GM18870 (cell line): ENCODE results near the gene CHI3L2.

Experiments used
- ATAC-seq: cut with Tn5 transposase; IDR thresholded peaks from one replicate; pipeline ENCODE4 v1.9.1; 2021; ENCODE audit warnings: moderate library complexity; ENCODE audit not compliant: unreplicated experiment

CHI3L2 gene

GRCh38 chr1:111227434-111227833 lies at the start of gene CHI3L2:
Gene CHI3L2 (plus strand): TSS chr1:111227713. CDS start chr1:111227730, 17 bp downstream.
- no peak for ATAC-seq

DNA sequence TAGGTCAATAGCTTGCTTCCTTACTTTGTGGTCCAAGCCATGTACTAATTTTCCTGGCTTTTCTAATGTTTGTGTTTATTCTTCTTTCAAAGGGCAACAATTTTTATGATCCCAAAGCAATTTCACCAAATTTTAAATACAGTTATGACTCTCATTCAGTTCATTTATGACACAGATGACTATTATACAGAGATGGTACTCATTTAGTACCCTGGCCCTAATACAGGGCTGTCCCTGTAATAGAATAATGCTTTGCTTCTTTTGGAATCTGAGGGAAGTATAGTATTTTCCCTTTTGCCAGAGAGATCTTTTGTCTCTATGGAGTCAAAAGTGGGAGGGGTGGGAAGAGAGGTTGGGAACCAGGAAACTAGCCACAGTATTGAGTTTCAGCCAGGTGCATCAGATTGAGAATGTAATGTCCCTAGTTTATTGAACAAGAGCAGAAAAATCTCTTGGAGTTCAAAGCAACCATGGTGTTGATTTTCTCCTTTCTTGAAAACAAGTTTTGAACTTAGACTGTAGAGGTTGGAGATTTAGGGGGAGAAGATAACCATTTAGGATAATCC lies 47.5 kb upstream of the CHI3L2 start:
- ATAC-seq, result no peak

GRCh38 chr1:111182052-111182451 lies 45.5 kb upstream of the CHI3L2 start:
- no peak for ATAC-seq

DNA sequence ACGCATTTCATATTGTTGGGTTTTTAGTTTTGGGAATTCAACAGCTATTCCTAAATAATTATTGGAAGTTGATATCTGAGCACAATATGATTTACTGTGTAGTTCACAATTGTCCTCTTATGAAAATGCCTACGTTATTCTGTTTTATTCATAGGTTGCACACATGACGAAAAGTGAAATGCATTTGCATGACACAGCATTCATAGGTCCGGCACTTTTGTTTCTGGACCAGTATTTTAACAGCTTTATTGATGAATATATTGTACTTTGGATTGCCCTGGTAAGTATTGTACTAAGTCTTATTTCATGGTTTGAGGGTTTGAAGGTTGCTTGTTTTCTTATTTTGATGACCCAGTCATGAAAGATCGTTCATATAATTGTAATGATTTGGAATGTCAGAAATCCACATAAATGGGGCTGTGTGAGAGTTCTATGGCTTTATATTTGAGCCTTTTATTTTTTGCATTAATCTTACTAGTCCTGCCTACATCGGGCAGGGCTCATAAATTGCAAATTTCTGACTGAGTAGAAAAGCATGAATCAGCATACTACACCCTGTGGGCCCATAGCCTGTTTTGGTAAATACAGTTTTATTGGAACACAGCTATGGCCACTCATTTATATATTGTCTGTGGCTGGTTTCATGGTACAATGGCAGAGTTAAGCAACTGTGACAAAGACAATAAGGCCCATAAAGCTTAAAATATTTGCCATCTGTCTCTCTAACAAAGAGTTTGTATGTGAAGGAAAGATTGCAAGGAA lies 44.0 kb upstream of the CHI3L2 start:
- no peak for ATAC-seq

- no peak for ATAC-seq
Measured at GRCh38 chr1:111184663-111185062, 42.9 kb upstream of the CHI3L2 start.

DNA sequence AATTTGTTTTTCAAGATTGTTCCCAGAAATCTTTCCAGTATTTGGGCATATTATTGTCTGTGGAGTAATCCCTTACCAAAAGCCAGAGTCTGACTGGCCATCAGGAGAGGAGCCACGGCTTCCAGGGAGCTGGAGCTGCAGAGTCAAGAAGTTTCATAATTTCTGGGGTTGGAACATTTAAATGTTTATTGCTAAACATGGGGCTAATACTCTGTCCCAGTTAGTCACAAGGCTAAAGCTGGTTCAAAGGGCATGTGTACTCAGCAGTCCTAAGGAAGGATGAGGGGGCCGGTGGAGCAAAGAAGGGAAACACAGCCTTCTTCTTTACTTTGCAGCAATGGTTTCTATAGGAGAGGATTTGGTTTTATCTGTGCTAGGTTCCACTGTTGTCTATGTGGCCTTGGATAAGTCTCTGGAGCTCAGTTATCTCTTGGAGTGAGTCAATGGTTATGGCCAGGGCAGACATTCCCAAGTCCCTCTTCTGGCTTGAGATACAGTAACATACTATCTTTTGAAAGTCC lies 36.5 kb upstream of the CHI3L2 start:
- ATAC-seq, result no peak

GRCh38 chr1:111191496-111191895 lies 36.0 kb upstream of the CHI3L2 start:
- no peak for ATAC-seq

DNA sequence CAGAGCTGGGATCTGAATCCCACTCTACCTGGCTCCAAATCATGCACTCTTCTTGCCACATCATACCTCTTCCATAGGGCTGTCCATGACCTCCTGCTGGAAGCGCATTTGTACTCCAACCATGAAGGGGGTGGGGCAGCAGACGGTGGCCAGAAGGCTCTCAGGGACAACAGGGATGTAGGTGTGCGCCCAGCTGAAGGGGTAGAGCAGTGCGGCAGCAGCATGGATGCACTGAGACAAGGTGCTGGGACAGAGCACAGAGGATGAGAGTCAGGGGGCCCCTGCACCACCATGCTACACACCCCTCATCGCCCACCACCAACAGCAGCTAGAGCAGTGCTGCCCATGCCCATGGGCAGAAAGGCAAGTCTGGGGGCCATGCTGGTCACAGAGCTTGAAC lies 35.4 kb upstream of the CHI3L2 start:
- no peak for ATAC-seq

GRCh38 chr1:111192658-111193519 lies 34.6 kb upstream of the CHI3L2 start:
- no peak for ATAC-seq

GRCh38 chr1:111193712-111194480 lies 33.6 kb upstream of the CHI3L2 start:
- ATAC-seq, result no peak

DNA sequence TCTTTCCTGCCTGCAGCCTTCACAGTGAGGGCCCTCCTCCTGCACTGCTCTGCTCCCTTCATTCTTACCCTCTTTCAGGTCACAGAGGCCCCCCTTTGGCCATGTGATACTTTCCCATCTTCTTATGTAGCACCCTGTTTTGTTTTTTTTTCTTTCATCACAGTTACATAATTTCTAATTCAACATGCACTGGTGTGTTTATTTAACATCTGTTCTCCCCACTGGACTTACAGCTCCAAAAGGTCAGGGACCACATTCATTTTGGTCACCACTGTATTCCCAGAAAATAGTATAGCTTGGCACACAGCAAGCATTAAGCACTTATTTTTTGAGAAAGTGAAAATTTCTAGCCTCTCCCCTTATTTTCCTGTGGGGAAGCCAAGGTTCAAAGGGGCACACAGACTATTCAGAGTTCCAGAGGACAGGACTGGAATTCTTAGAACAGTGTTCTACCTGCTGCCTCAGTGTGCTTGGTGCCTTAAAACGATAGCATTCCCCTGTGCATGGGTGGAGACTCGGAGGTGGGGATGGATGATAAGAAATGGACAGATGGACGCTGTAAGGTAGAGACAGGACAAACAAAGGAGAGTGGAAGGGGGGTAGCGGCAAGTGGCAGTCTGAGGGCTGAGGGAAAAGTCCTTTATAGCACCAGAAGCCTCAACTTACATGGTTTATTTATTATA lies 32.4 kb upstream of the CHI3L2 start:
- no peak for ATAC-seq

DNA sequence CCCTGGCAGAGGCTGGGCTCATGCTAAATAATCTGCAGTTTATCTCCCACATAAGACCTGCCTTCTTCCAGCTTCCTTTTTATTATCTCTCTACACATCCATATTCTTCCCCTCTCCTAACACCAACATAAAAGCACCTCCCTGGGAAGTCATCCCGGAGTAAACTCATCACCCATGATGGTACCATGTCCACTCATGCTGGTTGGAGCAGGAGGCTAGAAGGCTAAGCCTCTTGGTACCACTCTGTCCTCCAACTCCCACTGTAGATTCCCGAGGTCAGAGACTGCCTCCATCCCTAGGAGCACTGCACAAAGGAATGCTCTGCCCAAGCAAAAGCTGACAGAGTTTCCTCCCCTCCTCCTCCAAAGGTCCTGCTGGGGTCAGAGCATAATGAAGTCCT lies 31.3 kb upstream of the CHI3L2 start:
- no peak for ATAC-seq

- ATAC-seq, result no peak
Measured at GRCh38 chr1:111197598-111198284, 29.8 kb upstream of the CHI3L2 start.

DNA sequence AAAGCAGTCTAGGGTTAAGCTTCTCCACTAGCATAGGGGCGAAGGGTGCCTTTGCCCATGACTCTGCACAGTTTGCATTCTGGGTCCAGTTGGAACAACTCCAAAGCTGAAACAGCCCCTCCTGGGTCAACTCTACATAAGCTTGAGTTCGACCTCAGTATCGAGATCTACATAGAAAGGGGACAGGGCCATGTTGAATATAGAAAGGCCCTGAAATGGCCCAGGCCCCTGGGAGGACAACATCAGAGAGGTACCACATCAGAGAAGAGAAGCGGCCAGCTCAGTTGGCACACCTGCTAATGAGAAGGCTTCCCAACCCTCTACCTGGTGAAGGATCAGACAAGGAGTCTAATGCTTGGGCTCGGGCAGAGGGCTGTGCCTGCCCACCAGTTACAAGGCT lies 28.7 kb upstream of the CHI3L2 start:
- no peak for ATAC-seq

DNA sequence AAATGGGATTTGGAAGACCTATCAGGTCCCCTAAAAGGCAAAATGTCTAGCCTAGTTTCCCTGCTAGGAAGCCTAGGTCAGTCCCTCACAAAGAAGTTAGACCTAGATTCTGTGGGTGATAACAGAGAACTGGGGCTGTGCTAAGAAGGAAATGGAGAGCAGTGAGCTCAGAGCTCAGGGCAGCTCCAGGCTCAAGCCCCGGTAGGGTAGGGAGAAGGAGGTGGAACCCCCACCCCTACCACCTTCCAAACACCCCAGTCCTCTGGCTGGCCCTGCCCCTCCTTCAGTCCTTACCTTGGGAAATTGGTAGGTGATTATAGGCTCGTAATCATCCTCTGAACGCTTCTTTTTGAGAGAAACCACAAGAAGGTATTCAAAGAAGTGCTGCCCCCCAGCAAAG lies 28.2 kb upstream of the CHI3L2 start:
- no peak for ATAC-seq

- ATAC-seq, result no peak
Measured at GRCh38 chr1:111199881-111200801, 27.4 kb upstream of the CHI3L2 start, which contains the start of gene DENND2D. Gene DENND2D (minus strand): TSS chr1:111200646. CDS start chr1:111200459, 187 bp downstream.

- no peak for ATAC-seq
Measured at GRCh38 chr1:111200802-111201161, 26.7 kb upstream of the CHI3L2 start.

GRCh38 chr1:111201275-111202090 lies 26.0 kb upstream of the CHI3L2 start:
- no peak for ATAC-seq
